ENCODE measurements around the gene FAM107B. TPM values are rescaled to one million over a fixed set of nuclear protein-coding genes. Genes with fewer than 3 reads are reported as not detected.
A peak's percentile ranks its signal among the peaks of the same experiment; 100 is the strongest.

FAM107B gene
- total RNA-seq, 1 donor = 30.0 TPM

DNA sequence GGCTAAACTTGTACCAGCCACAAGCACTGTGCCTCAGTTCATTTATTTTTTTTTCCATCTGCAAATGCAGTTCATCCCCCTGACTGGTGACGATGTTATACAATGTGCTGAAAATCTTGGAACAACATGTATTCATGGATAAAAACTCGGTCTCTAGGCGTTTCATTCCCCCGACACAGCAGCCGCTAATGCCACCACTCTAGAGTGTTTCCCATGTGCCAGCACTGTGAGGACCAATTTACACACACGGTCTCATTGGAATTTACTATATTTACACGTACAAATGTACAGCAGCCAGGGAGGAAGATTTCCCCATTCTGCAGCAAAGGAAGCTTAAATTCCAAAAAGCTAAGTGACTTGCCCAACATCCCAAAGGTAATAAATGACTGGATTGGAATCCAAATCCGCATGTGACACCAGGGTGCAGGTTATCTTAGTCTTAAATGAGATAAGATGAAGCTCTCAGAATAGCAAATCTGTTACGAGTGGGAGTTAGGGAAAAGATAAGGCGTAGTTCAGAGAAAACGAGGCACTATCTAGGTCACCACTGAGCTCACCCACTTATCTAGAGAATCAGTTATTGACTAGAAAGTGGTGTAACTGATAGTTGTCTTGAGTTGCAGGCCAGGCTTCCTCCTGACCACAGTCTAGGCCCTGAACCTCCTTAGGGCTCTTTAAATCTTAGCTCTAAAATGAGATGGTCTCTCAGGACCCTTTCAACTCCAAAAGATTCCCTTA is 36.7 kb downstream of the FAM107B start:
- no peak for DNase-seq (ENCODE audit: insufficient read length, low spot score, missing footprints)
- no peaks in the 10 kb centered on the region for H3K27me3 ChIP-seq (ENCODE audit: insufficient read depth, low read length)
- no peaks in the 10 kb centered on the region for H3K79me2 ChIP-seq (ENCODE audit: insufficient read depth, low read length)
- no peak overlapping the region for H3K27ac ChIP-seq (ENCODE audit: low read depth, low read length)
- no peaks in the 10 kb centered on the region for H3K36me3 ChIP-seq (ENCODE audit: insufficient read depth, low read length)
- TF ChIP-seq, protein P1, sequence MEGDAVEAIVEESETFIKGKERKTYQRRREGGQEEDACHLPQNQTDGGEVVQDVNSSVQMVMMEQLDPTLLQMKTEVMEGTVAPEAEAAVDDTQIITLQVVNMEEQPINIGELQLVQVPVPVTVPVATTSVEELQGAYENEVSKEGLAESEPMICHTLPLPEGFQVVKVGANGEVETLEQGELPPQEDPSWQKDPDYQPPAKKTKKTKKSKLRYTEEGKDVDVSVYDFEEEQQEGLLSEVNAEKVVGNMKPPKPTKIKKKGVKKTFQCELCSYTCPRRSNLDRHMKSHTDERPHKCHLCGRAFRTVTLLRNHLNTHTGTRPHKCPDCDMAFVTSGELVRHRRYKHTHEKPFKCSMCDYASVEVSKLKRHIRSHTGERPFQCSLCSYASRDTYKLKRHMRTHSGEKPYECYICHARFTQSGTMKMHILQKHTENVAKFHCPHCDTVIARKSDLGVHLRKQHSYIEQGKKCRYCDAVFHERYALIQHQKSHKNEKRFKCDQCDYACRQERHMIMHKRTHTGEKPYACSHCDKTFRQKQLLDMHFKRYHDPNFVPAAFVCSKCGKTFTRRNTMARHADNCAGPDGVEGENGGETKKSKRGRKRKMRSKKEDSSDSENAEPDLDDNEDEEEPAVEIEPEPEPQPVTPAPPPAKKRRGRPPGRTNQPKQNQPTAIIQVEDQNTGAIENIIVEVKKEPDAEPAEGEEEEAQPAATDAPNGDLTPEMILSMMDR (IDR thresholded peaks at IDR 0.05; ENCODE audit: extremely low read depth, low read depth, low read length) = no peak
- no peak overlapping the region for H2AFZ ChIP-seq (ENCODE audit: low read length)
- H3K4me2 ChIP-seq (ENCODE audit: insufficient read depth, low read length) = no peak overlapping the region
- no peaks in the 10 kb centered on the region for H4K20me1 ChIP-seq (ENCODE audit: insufficient read depth, low read length)
- H3K4me1 ChIP-seq (ENCODE audit: insufficient read depth, low read length) = peaks cover 7% of the 10 kb centered on the region
- no peaks in the 10 kb centered on the region for H3K9me3 ChIP-seq (ENCODE audit: low read depth, low read length)
- H3K4me3 ChIP-seq (ENCODE audit: insufficient read depth, low read length) = no peak overlapping the region

DNA sequence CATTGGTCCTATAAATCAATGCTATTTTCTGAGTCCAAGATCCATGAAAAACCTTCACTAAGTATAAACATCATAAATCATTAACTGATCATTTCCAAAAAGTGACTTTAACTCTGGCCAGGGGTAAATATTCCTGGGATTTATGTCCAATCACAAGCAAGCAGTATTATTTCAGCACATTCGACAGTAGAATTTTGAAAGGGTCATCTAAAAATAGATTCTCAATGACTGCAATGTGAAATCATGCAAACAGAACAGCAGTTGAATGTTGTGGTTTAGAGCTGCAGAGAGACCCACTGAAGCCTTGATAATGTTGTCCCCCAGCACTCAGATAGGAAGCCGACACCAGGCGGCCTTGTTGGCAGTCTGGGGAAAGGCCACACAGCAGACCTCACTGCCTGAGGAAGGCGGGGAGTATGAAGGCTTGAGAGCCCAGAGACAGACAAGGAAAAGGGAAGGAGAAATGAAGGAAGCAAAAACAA is 38.1 kb downstream of the FAM107B start:
- H3K9me3 ChIP-seq (ENCODE audit: low read depth, low read length) = no peaks in the 10 kb centered on the region
- peaks cover 7% of the 10 kb centered on the region for H3K4me1 ChIP-seq (ENCODE audit: insufficient read depth, low read length)
- TF ChIP-seq, protein P1 (IDR thresholded peaks at IDR 0.05; ENCODE audit: extremely low read depth, low read depth, low read length) = no peak
- DNase-seq (ENCODE audit: insufficient read length, low spot score, missing footprints) = peak; percentile 71
- peak overlapping the region; percentile 93 for H2AFZ ChIP-seq (ENCODE audit: low read length)
- H3K4me3 ChIP-seq (ENCODE audit: insufficient read depth, low read length) = no peak overlapping the region
- H4K20me1 ChIP-seq (ENCODE audit: insufficient read depth, low read length) = no peaks in the 10 kb centered on the region
- no peaks in the 10 kb centered on the region for H3K27me3 ChIP-seq (ENCODE audit: insufficient read depth, low read length)
- no peaks in the 10 kb centered on the region for H3K79me2 ChIP-seq (ENCODE audit: insufficient read depth, low read length)
- no peaks in the 10 kb centered on the region for H3K36me3 ChIP-seq (ENCODE audit: insufficient read depth, low read length)
- peak overlapping the region; percentile 32 for H3K27ac ChIP-seq (ENCODE audit: low read depth, low read length)
- H3K4me2 ChIP-seq (ENCODE audit: insufficient read depth, low read length) = peak overlapping the region; percentile 40

DNA sequence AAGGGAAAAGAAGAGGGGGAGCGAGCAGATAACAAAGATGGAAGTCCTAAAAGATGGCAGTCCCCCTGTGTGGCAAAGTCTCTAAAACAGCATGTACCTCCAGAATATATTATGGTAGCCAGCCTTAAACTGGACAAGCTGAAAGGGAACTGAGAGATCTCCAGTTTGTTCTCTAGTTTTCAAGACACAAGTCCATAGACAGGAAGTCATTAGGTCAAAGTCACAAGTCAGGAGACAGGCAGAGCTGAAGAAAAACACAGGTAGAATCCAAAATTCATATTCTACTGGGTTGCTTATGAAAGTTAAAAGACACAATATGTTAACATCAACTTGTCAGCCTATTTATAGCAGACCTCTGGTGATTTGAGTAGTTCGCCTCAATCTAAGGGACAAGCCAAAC is 38.7 kb downstream of the FAM107B start:
- Histone ChIP-seq H3K27ac (ENCODE audit: low read depth, low read length) (no peak overlapping the region), H4K20me1 (ENCODE audit: insufficient read depth, low read length) (no peaks in the 10 kb centered on the region), H3K9me3 (ENCODE audit: low read depth, low read length) (no peaks in the 10 kb centered on the region), H3K4me2 (ENCODE audit: insufficient read depth, low read length) (no peak overlapping the region), H3K36me3 (ENCODE audit: insufficient read depth, low read length) (no peaks in the 10 kb centered on the region), H3K79me2 (ENCODE audit: insufficient read depth, low read length) (no peaks in the 10 kb centered on the region), H3K27me3 (ENCODE audit: insufficient read depth, low read length) (no peaks in the 10 kb centered on the region), H3K4me1 (ENCODE audit: insufficient read depth, low read length) (peaks cover 7% of the 10 kb centered on the region), H3K4me3 (ENCODE audit: insufficient read depth, low read length) (no peak overlapping the region), H2AFZ (ENCODE audit: low read length) (peak overlapping the region; percentile 31)
- no peak for DNase-seq (ENCODE audit: insufficient read length, low spot score, missing footprints)
- TF ChIP-seq, protein P1 (IDR thresholded peaks at IDR 0.05; ENCODE audit: extremely low read depth, low read depth, low read length) = no peak

DNA sequence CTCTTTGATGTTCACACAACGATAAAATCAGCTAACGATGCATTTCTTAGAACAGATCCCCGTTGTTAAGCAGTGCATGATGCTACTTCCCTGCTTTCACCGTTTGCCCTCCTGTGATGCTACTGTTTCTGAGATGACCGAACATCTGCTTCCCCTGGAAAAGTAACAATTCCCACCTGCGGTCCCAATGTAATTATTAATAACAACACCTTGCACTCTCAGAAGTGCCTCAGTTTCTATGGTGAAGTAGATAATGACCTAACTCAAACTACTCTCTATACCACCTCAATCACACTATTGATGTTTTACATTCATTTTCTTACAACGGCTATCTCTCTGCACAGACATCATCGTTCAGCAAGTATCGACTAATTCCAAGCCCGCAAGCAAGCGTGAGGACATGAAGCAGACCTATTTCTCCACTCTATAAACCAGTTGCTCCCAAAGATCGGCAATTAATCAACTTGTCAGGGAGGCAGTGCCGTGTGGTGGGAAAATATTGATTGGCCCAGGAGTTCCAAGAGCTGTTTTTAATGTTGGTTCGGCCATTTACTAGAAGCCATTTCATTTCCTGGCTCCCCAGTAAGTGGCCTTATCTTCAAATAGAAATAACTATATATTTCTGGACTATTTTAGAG is 42.7 kb downstream of the FAM107B start:
- peaks cover 5% of the 10 kb centered on the region for H3K27me3 ChIP-seq (ENCODE audit: insufficient read depth, low read length)
- peaks cover 5% of the 10 kb centered on the region for H3K4me1 ChIP-seq (ENCODE audit: insufficient read depth, low read length)
- no peaks in the 10 kb centered on the region for H4K20me1 ChIP-seq (ENCODE audit: insufficient read depth, low read length)
- TF ChIP-seq, protein P1 (IDR thresholded peaks at IDR 0.05; ENCODE audit: extremely low read depth, low read depth, low read length) = no peak
- peak overlapping the region; percentile 23 for H2AFZ ChIP-seq (ENCODE audit: low read length)
- no peaks in the 10 kb centered on the region for H3K36me3 ChIP-seq (ENCODE audit: insufficient read depth, low read length)
- no peak for DNase-seq (ENCODE audit: insufficient read length, low spot score, missing footprints)
- H3K9me3 ChIP-seq (ENCODE audit: low read depth, low read length) = no peaks in the 10 kb centered on the region
- no peaks in the 10 kb centered on the region for H3K79me2 ChIP-seq (ENCODE audit: insufficient read depth, low read length)
- no peak overlapping the region for H3K4me3 ChIP-seq (ENCODE audit: insufficient read depth, low read length)
- H3K4me2 ChIP-seq (ENCODE audit: insufficient read depth, low read length) = no peak overlapping the region
- no peak overlapping the region for H3K27ac ChIP-seq (ENCODE audit: low read depth, low read length)

Data from osteoblast (primary cell).